DMS114 treated with DMSO at 0.1 percent for 48 hours (cell line): Measurements from ENCODE around the gene DLG2.

Experiments used
- DNase-seq: peaks from one replicate; lab custom pipeline; 2025; ENCODE audit not compliant: unreplicated experiment; lab: John Stamatoyannopoulos, UW

Gene DLG2

DNA sequence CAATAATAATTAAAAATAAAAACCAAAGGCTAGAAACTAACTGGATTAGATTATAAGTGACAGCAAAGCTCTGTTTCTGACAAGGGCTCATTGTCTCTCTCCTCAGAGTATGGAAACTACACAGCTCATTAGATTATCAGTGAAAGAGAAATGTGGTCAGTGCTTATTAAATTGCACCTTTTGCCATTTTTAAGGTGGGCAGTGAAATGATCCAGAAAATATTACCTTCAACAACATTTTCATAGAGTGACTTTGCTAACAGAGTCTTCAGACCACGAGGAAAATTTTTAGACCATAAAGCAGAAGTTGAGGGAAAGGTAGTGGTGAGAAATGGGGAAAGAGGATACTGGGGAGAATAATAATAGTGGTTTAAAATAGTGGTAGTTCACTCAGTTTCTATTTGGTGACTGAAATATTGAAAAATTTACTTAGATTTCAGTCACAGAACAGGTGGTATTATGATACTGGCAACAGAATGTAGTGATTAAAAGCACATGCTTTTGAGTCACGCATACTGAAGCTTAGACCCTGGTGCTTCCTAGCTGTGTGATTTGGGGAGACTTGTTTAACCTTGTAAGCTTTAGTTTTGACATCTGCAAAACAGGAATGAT, 1657.0 kb downstream of the DLG2 start:
- no peak for DNase-seq

DNA sequence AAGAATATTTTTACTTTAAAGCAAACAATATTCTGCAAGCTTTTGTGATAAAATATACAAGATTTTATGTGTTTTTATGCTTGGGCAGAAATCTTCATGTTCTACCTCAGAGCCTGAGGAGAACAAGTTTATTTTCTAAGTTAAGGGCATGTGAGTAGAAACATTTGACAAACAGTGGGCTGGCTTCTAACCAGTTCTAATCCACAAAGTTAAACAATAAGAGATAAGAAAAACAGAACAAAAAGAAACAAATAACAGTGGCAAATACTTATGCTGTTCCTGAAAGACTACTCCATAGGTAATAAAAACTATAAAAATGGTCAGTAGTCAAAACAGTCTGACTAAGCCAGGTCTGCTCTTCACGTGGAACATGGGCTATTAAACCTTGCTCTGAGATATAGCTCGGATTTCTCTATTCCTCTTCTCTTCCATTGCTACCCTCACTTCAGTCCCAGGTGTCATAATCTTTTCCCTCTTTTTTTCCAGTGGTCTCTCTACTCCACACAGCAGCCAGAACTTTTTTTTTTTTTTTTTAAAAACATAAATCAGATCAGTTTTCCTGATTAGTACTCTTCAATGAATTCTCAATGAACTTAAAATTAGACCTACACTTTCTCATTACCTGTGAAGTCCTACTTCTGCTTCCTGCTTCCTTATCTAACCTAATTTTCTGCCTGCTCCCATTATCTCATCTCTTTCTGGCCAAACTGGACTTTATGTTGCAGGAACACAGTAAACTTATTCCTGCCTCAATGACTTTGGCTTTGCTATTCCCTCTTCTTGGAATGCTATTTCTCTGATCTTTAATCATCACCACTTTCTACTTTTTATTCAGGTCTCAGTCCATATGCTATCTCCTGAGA, 1669.9 kb downstream of the DLG2 start:
- no peak for DNase-seq

DNA sequence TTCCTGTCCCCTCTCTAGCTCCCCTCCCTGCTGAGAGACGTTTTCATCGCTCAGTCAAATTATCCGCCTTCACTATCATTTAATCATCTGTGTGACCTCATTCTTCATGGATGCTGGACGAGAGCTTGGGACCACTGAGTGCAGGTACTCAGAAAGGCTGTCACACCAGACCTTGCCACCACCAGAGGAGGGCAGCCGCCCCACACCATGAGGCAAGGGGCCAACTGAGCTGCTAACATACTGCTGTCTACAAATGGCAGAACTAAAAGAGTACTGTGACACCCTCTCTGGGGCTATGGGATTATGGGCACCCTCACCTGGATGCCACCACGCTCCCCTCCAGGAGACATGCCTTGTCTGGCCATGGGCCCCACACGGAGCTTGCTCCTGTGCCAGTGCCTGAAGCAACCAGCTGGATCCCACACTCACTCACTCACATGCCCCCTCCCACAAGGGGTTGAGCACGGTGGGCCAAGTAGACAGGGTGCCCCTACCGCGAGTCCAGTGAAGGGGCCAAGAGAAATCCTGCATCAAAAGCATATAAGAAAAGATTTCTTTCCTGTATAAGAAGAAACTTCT, 1670.9 kb downstream of the DLG2 start:
- DNase-seq = no peak

DNA sequence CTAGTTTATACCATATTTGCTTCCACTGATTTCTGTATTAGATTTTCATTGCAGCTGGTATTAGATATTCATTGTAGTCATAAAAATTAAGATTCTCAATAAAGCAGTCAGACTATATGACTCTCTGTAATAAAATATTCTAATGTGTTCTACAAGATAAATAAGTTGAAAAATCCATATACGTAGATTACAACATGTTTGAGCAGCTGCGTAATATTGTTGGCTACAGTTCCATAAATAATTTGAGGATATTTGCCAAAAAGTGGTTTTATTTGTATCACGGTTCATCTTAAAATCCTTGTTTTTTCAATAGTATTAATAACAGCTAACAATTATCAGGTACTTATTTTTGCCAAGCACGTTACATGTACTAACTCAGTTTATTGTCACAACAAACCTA, 1672.4 kb downstream of the DLG2 start:
- DNase-seq = no peak

DNA sequence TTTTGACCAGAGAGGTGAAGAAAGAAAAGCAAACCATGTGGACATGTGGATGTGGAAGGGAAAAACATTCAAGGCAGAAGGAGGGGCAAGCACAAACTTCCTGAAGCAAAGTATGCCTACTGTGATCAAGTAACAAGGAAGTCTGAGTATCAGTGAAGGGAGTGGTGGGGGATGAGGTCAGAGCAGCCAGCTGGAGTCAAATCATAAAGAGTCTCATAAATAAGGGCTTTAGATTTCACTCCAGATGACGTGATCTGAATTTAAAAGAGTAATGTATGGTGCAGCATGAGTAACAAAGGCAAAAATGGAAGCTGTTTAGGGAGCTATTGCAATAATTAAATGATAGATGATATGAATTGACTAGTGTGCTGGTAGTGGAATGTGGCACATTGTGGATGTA, 1675.6 kb downstream of the DLG2 start:
- no peak for DNase-seq

DNA sequence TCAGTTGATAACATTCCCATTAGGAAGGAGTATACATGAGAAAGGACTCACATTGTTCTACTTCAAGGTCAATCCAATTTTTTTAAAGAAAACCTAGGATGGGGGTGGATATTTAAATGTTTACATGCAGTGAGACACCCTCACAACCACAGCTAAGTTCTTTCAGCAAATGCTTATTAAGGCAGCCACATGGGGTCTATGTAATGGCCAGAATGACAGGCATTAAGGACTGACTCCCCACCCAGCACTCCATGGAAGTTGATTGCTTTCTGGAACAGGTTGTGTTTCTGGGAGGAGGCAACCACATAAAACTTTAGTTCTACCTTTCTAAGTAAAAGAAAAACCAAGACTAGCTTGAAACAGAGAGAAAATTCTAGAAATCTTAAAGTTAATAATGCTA, 1678.9 kb downstream of the DLG2 start:
- DNase-seq = no peak

DNA sequence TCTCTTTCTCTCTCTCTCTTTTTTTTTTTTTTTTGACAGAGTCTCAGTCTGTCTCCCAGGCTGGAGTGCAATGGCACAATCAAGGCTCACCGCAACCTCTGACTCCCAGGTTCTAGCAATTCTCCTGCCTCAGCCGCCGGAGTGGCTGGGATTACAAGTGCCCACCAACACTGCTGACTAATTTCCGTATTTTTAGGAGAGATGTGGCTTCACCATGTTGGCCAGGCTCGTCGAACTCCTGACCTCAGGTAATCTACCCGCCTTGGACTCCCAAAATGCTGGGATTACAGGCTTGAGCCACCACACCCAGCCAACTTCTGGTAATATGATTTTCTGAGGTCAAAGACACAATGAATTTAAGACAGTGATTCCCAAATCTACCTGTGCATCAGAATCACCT, 1681.2 kb downstream of the DLG2 start:
- DNase-seq = no peak

DNA sequence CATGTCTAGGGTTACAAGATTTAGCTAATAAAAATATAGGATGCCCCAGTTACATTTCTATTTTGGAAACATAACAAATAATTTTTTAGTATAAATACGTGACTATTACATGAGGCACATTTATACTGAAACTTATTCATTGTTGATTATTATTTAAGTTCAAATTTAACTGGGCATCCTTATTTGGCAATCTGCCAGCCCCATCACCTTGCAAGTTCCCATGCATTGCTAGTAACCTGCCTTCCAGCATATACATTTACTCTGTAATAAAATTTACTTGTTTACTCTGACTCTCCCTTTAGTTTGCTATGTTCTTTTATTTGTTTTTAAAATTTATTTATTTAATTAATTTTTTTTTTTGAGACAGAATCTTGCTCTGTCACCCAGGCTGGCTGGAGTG, 1686.1 kb downstream of the DLG2 start:
- DNase-seq = no peak

DNA sequence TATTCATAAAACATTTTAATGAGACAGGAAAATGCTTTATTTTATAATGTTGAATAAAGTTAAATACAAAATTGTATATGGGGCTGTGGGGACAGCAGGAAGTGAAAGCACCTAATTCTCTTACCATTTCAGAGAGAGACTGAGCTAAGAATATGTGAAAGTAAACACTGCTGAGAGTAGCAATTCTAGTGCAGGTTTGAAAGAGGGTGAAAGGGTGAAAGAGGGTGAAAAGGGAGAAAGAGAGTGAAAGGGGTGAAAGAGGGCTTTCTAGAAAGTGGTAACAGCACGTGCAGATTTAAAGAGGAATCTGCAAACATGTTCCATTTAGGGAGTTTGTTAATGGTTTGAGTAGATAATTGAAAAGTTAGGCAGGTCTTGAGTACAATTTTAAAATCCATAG, 1689.0 kb downstream of the DLG2 start:
- no peak for DNase-seq

DNA sequence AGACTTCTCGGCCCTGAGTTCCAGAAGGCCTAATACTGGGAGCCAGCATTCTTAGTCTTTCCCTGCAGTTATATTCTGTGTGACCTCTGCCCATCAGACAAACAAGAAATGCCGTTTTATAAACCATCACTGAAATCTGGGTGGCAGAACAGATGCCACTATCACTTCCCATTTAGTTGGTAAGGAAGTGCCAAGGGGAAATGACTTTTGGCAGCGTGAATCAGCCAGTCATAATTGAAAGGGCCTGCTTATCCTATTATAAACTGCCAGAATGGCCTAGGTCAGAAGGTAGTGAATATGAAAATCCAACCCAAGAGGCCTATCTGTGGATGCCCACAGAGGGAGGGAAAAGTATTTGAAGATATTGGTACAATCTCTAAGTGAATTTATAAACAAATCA, 1694.1 kb downstream of the DLG2 start:
- no peak for DNase-seq

DNA sequence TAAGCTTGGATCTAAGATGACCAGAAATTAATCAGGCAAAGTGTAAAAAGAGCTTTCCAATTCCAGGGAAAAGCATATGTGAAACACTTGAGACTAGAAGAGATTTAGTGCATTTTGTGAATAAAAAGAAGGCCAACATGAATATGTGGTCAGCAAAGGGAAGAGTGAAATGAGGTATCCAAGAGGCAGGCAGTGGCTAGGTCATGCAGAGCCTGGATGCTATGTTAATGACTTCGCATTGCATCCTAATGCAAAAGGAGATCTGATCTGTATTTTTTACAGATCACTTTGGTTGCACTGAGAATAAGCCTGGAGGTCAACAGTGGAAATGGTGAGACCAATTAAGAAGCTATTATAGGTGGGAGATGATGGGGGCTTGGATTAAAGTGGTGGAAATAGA, 1699.7 kb downstream of the DLG2 start:
- no peak for DNase-seq

DNA sequence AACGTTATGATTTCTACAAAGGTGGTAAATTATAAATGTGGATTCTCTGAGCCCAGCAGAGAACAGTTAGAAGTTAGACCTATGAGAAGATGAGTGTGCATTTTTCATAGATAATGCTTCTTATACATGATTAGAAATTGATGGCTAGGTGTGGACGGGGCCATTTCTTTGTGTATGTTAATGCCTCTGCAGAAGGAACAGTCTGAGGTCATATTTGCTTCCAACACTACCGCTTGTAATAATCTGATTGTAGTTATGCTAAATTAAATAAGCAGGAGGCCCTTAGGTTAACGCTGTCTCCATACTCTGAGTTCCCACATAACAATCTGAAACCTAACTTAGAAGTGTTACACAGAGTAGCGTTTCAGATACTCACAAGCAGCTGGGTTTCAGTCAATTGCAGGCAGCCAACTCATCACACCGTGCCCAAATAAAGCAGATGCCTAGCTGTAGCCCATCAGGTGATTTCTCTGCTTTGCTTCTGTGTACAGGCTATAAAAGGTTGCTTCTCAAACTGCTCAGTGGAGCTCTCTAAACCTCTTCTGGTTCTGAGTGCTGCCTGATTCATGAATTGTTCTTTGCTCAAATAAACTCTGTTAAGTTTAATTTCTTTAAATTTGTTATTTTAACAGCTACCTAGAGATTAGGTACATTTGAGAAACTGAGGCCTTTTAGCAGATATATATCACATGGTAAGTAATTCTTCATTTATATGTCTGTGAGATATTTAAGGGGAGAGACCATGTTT, 1702.2 kb downstream of the DLG2 start:
- no peak for DNase-seq

DNA sequence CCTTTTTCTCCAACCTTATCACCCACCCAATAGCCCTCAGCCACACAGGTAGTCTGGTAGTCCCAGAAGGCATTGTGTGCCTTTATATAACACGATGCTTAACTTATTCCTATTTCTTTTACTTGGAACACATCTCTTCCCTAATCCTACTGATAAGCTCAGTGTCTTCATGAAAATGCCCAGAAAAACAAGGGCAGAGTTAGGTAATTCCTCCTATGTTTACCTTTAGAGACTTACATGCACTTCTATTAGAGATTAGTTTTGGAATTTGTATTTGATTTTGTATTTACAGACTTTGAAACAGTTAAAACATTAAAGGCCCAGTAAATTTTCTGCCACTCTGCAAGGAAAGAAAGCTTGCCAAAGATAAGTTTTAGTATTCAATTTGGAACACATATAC, 1703.2 kb downstream of the DLG2 start:
- DNase-seq = no peak

DNA sequence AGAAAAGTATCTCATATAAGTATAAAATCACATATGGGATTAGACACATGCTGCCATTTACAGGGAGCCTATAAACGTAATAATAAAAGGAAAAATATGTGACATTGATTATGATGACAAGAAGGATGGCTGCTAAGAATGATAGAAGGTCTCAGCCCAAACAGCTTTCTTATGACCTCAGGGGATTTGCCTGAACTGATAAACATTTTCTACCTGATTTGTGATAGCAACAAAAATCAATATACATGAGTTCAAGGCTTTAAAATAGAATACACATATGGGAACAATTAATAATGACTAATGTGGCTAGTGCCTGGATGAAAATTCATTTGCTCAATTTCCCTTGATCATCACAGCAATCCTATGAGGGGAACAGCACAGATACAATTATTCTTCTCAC, 1704.2 kb downstream of the DLG2 start:
- DNase-seq = no peak

DNA sequence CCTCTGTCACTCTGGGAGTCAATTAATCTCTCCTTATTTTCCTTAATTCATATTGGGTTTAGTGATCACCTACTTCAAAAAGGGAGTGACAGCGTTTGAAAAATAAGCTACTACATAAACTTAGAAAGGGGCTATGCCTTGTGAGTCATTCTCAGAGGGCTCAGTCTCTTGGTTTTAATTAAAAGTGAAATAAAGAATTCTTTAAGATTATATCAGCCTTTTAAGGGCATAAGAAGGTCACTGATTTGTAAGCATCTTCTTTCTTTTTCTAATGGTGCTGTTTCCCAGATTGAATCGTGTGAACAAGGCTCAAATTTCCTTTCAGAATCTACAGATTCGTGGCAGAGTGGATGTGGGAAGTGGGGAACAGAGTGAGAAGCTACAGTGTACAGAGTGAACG, 1704.8 kb downstream of the DLG2 start:
- no peak for DNase-seq

DNA sequence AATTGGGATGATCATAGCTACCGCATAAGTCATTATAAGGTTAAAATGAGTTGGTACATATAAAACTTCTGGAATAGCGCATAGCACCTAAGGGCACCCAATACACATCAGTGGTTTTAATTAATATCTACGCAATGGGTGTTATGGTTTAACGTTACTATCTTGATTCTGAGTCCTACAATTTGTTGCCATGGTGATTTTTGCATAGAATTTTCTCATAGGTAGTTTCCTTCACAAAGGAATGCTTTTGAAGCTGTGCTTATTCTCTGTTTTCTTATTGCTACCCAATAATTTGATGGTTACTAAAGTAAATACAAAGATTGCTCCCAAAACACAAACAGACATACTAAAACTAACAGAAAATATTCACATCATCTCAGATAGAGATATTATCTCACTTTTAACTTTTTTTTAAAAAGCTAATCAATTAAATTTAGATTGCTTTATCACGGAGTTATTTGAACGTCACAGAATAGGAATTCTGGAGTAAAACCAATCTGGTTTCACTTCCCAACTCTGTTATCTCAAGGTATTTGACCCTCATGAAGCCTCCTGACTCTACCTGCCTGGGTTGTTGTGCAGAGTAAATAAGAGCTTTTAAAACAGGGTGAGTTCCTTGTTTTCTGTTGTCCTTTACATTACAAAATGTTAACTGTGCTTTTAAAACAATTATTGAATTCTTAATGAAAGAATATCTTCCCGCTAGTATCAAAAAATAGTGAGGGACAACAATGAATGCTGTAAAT, 1705.5 kb downstream of the DLG2 start:
- DNase-seq = no peak

DNA sequence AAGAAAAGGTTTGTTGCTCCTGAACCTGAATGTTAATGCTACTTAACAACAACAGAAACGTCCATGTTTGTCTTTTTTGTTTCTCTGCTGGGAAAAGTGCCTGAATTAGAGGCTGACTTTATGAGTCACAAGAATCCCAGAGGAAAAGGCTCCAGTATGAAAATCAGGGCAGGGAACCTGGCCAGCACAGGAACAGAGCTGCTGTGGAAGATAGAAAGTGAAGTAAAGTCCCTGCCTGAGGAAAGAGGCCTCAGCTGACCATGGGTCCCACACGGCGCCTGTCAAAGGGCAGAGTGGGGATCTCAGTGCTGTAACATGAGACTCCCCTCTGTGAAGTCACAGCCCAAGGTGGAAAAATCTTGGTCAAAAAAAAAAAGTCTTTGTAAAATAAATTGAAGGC, 1708.7 kb downstream of the DLG2 start:
- no peak for DNase-seq

DNA sequence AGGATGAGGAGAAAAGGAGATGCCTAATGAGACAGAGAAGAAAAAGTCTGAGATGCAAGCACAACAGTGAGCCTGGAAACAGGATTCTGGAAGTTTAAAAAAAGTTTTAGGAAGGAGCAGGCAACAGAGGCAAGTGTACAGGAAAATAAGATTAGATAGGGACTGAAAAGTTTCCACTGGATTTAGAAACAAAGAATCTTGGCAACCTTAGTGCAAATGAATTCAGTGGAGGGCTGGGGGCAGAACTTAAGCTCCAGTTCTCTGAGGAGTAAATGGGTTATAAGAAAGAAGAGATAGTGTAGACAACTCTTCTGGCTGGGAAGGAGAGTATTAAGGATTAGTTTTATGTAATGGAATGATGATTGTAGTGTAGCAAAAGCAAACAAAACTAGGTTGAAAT, 1712.1 kb downstream of the DLG2 start:
- no peak for DNase-seq

DNA sequence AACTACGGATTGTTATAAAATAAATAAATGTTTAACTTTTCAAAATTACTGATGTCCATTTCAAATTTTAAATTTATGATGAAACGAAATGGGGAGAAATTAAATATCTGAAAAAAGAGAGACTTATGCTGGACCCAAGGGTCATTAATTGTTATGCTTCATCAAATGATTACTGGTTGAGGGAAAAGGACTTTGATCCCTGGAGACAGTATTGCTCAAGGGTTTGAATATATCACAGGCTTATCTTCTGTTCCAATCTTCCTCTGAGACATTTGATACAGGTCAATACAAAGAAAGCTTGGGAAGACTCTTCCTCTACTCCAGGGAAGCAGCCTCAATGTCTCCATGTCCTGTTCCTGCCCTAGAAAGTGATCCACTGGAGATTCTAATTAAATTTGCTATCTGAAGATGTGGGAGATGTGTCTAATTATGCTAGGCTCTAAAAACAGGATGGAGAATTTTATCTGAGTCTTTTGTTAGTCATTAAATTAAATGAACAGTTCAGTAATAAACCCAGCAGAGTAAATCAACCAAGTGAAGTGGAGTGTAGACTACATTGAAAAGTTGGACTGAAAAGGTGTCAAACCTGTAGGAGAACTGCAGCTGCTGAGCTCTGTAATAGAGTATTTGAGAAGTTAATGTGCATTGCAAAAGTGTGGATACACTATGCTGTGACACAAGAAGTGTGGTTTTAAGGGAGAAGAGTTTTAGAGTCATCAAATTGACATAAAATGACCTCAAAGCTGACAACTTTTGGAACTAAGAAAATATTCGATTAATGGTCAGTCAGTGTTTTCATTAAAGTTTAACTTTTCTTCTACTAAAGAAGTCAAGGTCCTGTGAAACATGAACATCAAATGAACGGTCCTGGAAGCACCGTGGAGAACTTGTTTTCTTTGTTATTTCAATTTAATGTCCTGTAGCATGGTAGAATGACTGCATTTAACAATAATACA, 1717.3 kb downstream of the DLG2 start:
- DNase-seq = no peak

DNA sequence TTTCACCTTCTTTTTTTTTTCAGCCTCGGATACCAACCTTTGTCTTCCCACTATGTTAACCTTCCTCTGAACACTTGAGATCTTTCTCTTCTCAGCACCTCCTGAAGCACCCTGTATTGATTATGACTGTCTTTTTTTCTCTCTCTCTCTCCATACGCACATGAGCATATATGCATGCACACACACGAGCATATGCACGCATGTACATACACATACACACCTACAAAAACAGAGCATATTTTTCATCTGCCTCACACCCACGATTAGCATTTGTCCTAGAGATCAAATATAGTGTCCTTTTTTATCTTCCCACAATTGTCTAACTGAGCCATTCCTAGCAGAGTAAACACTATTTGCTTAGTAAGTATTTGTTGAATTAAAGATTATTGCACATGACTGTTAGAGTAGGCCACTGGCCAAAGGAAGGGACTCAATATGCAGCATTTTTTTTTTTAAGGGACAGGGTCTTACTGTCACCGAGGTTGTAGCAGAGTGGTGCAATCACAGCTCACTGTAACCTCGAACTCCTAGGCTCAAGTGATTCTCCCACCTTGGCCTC, 1718.8 kb downstream of the DLG2 start:
- no peak for DNase-seq
